MCF 10A (cell line): ENCODE measurements around the gene NAPEPLD. TPM values are rescaled to one million over a fixed set of nuclear protein-coding genes. Genes with fewer than 3 reads are reported as not detected.
"Not testable (repeated sequence)": the region's sequence is repeated elsewhere in the genome, so short reads cannot be mapped to it uniquely, and the experiment has no call there.

Experiments
- BruUV-seq: library from RNA; stranded (reverse); fragments of 400-500 nt; replicated peaks from 2 replicates; lab custom pipeline; 2021; lab: Mats Ljungman, UMichigan
- CTCF ChIA-PET: fragments of 300-600 bp; sonication (Branson Sonifier 250); formaldehyde crosslinking; extraction: SDS; loops from one replicate; lab custom pipeline; 2021; ENCODE audit warnings: antibody characterized with exemption, inconsistent platforms; lab: Yijun Ruan, JAX
- POLR2A ChIA-PET: fragments of 300-600, 350-650 bp; sonication (Branson Sonifier 250); formaldehyde crosslinking; extraction: SDS; loops from one replicate; lab custom pipeline; 2020; ENCODE audit warnings: antibody characterized with exemption, inconsistent platforms; lab: Yijun Ruan, JAX
- DNase-seq: peaks from one replicate; pipeline ENCODE4 v3.0.0-alpha.2; 2018; ENCODE audit not compliant: unreplicated experiment
- H3K27ac Mint-ChIP-seq: one replicate; pipeline ENCODE4 v1.8.0; 2022; ENCODE audit warnings: mild to moderate bottlenecking, low read depth, mixed read lengths; ENCODE audit not compliant: unreplicated experiment
- H3K27me3 Mint-ChIP-seq: one replicate; pipeline ENCODE4 v1.8.0; 2022; ENCODE audit warnings: mixed read lengths; ENCODE audit not compliant: insufficient read depth, unreplicated experiment
- H3K36me3 Mint-ChIP-seq: one replicate; pipeline ENCODE4 v1.8.0; 2022; ENCODE audit warnings: mild to moderate bottlenecking, moderate library complexity, mixed read lengths; ENCODE audit not compliant: insufficient read depth, unreplicated experiment
- H3K4me1 Mint-ChIP-seq: one replicate; pipeline ENCODE4 v1.8.0; 2022; ENCODE audit warnings: mixed read lengths; ENCODE audit not compliant: insufficient read depth, unreplicated experiment
- H3K4me3 Mint-ChIP-seq: one replicate; pipeline ENCODE4 v1.8.0; 2022; ENCODE audit warnings: mild to moderate bottlenecking, moderate library complexity, mixed read lengths; ENCODE audit not compliant: unreplicated experiment
- H3K9me3 Mint-ChIP-seq: one replicate; pipeline ENCODE4 v1.8.0; 2022; ENCODE audit warnings: mixed read lengths; ENCODE audit not compliant: unreplicated experiment
- CTCF ChIP-seq: fragments of 200-600 bp; IDR thresholded peaks from one replicate; pipeline ENCODE4 v1.8.0; 2022; ENCODE audit warnings: antibody characterized with exemption, mild to moderate bottlenecking; ENCODE audit not compliant: unreplicated experiment
- intact Hi-C: fragments of 100-400 bp; cut with micrococcal nuclease; formaldehyde crosslinking; loops from 2 replicates; pipeline ENCODE4 v1.14.1; 2022
- total RNA-seq: library from RNA; stranded (reverse); gene quantifications from 2 replicates; pipeline ENCODE4 v1.2.3, GENCODE V29; 2022

NAPEPLD gene
- total RNA-seq, 1 experiment from 2014 or later = 6.1 TPM

GRCh38 chr7:103094102-103094501 lies 54.8 kb downstream of the NAPEPLD start:
- no peak overlapping the region for H3K27ac Mint-ChIP-seq
- H3K36me3 Mint-ChIP-seq = peaks cover 54% of the 10 kb centered on the region
- no peaks in the 10 kb centered on the region for H3K9me3 Mint-ChIP-seq
- H3K4me3 Mint-ChIP-seq = no peak overlapping the region
- H3K4me1 Mint-ChIP-seq = peaks cover 5% of the 10 kb centered on the region
- BruUV-seq = no TSS peak
- no peak for TF ChIP-seq CTCF
- H3K27me3 Mint-ChIP-seq = no peaks in the 10 kb centered on the region
- intact Hi-C loops = no loop called here
- CTCF ChIA-PET = no interaction called here
- POLR2A ChIA-PET = interaction anchor here (1.0 to 8.0 kb wide), 3 partner anchors 11 to 55 kb away, joined by 3 to 45 read pairs (median 7); partner anchors contain the start of genes ARMC10, FBXL13 and NAPEPLD
- DNase-seq = no peak

GRCh38 chr7:103093429-103093828 lies 55.5 kb downstream of the NAPEPLD start:
- POLR2A ChIA-PET = interaction anchor here (1.0 to 8.0 kb wide), 3 partner anchors 12 to 56 kb away, joined by 3 to 45 read pairs (median 7); partner anchors contain the start of genes ARMC10, FBXL13 and NAPEPLD
- intact Hi-C loops = no loop called here
- BruUV-seq = no TSS peak

GRCh38 chr7:103092321-103092720 lies 56.6 kb downstream of the NAPEPLD start:
- H3K27ac Mint-ChIP-seq, H3K4me3 Mint-ChIP-seq, intact Hi-C loops, H3K27me3 Mint-ChIP-seq, DNase-seq, H3K4me1 Mint-ChIP-seq, BruUV-seq, H3K9me3 Mint-ChIP-seq: not testable (repeated sequence)
- POLR2A ChIA-PET = interaction anchor here (0.6 to 8.0 kb wide), 3 partner anchors 10 to 16 kb away, joined by 3 to 45 read pairs (median 3); partner anchors contain the start of genes ARMC10 and FBXL13
- H3K36me3 Mint-ChIP-seq = peaks cover 64% of the 10 kb centered on the region
- CTCF ChIA-PET = interaction anchor here (0.5 to 1.0 kb wide), 4 partner anchors 10 to 212 kb away, joined by 3 to 4 read pairs (median 3); partner anchors contain the start of gene ARMC10

More at GRCh38 chr7:103093429-103093828, 55.5 kb downstream of the NAPEPLD start:
- no peaks in the 10 kb centered on the region for H3K9me3 Mint-ChIP-seq
- peak; percentile 49 for DNase-seq
- CTCF ChIA-PET = interaction anchor here (1.0 kb wide), 1 partner anchor 18 kb away, joined by 4 read pairs; the partner anchor contains the start of gene ARMC10
- peaks cover 5% of the 10 kb centered on the region for H3K4me1 Mint-ChIP-seq
- no peak overlapping the region for H3K4me3 Mint-ChIP-seq
- H3K36me3 Mint-ChIP-seq = peaks cover 59% of the 10 kb centered on the region
- no peak overlapping the region for H3K27ac Mint-ChIP-seq
- no peak for TF ChIP-seq CTCF
- H3K27me3 Mint-ChIP-seq = no peaks in the 10 kb centered on the region

GRCh38 chr7:103083210-103083609 lies 65.7 kb downstream of the NAPEPLD start:
- H3K9me3 Mint-ChIP-seq = no peaks in the 10 kb centered on the region
- CTCF ChIA-PET = interaction anchor here (2.5 kb wide), 1 partner anchor 8 kb away, joined by 15 read pairs; the partner anchor contains the start of genes ARMC10 and FBXL13

More at GRCh38 chr7:103083210-103083609, 65.7 kb downstream of the NAPEPLD start:
- H3K36me3 Mint-ChIP-seq = peaks cover 50% of the 10 kb centered on the region
- POLR2A ChIA-PET = interaction anchor here (2.0 kb wide), 1 partner anchor 8 kb away, joined by 8 read pairs; the partner anchor contains the start of genes ARMC10 and FBXL13
- H3K27ac Mint-ChIP-seq = no peak overlapping the region
- BruUV-seq = no TSS peak
- no peak for DNase-seq
- intact Hi-C loops = no loop called here
- no peak overlapping the region for H3K4me3 Mint-ChIP-seq
- H3K27me3 Mint-ChIP-seq = no peaks in the 10 kb centered on the region
- H3K4me1 Mint-ChIP-seq = no peaks in the 10 kb centered on the region
- TF ChIP-seq CTCF = no peak
